Stomach (tissue), 9 donors: ENCODE measurements around the gene GCH1. TPM values are rescaled to one million over a fixed set of nuclear protein-coding genes. Genes with fewer than 3 reads are reported as not detected.

Experiments
- DNase-seq, 2 donors: peaks; one replicate each; pipeline versions ENCODE4 v3.0.0 to v3.0.0-alpha.2; 2013 to 2019
- H3K27ac ChIP-seq, 5 donors: fragments of 200-600 bp in 4 of 5; sonication (generic) in 4 of 5; one replicate each; pipeline ENCODE4 v1.5.1; 2013 to 2019; ENCODE audit warnings: mild to moderate bottlenecking in 1 of 5, moderate library complexity in 1 of 5
- H3K27me3 ChIP-seq, 3 donors: fragments of 200-600 bp; sonication (generic); one replicate each; pipeline ENCODE4 v1.5.1; 2017 to 2019; ENCODE audit warnings: mixed run types in 1 of 3
- H3K36me3 ChIP-seq, 4 donors: fragments of 200-600 bp; sonication (generic); 1 replicate in 3 of 4; 2 replicates in 1 of 4; pipeline ENCODE4 v1.5.1; 2016 to 2019
- H3K4me1 ChIP-seq, 4 donors: fragments of 200-600 bp; sonication (generic); one replicate each; pipeline ENCODE4 v1.5.1; 2016 to 2019
- H3K4me3 ChIP-seq, 4 donors: fragments of 200-600 bp; sonication (generic) in 3 of 4; one replicate each; pipeline ENCODE4 v1.5.1; 2016 to 2019; ENCODE audit warnings: mild to moderate bottlenecking in 1 of 4
- H3K9me3 ChIP-seq, 4 donors: fragments of 200-600 bp; sonication (generic); one replicate each; pipeline ENCODE4 v1.5.1; 2016 to 2019
- EP300 ChIP-seq: sonication (generic); formaldehyde crosslinking; IDR thresholded peaks from one replicate; pipeline ENCODE4 v1.6.1; 2017; ENCODE audit warnings: antibody characterized with exemption
- POLR2A ChIP-seq, 4 donors: fragments of 450-650 bp; IDR thresholded peaks; one replicate each; pipeline ENCODE4 v1.6.1; 2016; ENCODE audit warnings: antibody characterized with exemption in 4 of 4, control low read depth in 2 of 4, mild to moderate bottlenecking in 1 of 4, moderate library complexity in 1 of 4
- POLR2AphosphoS5 ChIP-seq, 3 donors: sonication (generic); formaldehyde crosslinking; IDR thresholded peaks; one replicate each; pipeline ENCODE4 v1.6.1; 2016; ENCODE audit warnings: antibody characterized with exemption in 3 of 3
- WGBS, 5 donors: extraction: QIAGEN DNeasy Blood & Tissue Kit in 3 of 5; methylation state at CpG; one replicate each; pipeline versions ENCODE4 v1.1.5 to v1.1.7; 2013 to 2018; 5-methylcytosine and 5-hydroxymethylcytosine counted together
- intact Hi-C: fragments of 100-400 bp; cut with DNase I; formaldehyde crosslinking; loops from one replicate; pipeline ENCODE4 v1.15.1; 2023; ENCODE audit warnings: low total_unique reads
- polyA plus RNA-seq, 3 donors: library from polyadenylated mRNA; stranded (reverse); fragments of 200-250 nt; gene quantifications; one replicate each; pipeline ENCODE4 v1.2.3, GENCODE V29; 2013
- total RNA-seq, 5 donors: library from RNA; depleted of rRNA; stranded (reverse); fragments of >200 nt; gene quantifications; one replicate each; pipeline versions ENCODE4 v1.1.0 to v1.2.3, GENCODE V29; 2014 to 2016
- TF ChIP-seq, protein P1 (sequence below), 7 experiments: fragments of 450-650 bp in 4 of 7; fragments of 200-600 bp in 3 of 7; sonication (generic) in 3 of 7; IDR thresholded peaks; one replicate each; pipeline ENCODE4 v1.5.1; 2016 to 2019; ENCODE audit warnings: antibody characterized with exemption in 7 of 7, control low read depth in 2 of 7, mild to moderate bottlenecking in 1 of 7
- donor health status: healthy with polysubstance abuse.
- donor health status: Bipolar disorder and iron deficiency.
- donor health status: healthy.

The GCH1 gene
- total and polyA plus RNA-seq, 8 donors: 0.58 to 52.1 (median 10.4) TPM

DNA sequence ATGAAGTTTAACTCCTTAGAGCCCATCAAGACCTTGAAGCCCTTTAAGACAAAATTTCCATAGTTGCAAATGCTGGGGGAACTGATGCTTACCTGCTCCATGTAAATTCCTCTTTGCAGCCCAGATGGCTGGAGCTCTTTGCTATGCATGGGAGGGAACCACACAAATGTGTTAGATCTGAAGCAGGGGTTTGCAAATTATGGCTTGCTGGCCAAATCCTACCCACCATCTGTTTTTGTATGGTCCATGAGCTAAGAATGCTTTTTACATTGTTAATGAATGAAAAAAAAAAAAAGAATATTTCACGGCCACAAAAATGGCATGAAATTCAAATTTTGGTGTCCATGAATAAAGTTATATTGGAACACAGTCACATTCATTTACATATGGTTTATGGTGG is 74.6 kb downstream of the GCH1 start:
- intact Hi-C loops: no loop called here
- H3K27me3 ChIP-seq: no peaks in the 10 kb centered on the region
- no peaks in the 10 kb centered on the region for H3K4me1 ChIP-seq
- no peak overlapping the region for H3K27ac ChIP-seq
- H3K9me3 ChIP-seq: peaks cover 0 to 29% (median 23%) of the 10 kb centered on the region in 4 donors
- no peak for DNase-seq
- no peak overlapping the region for H3K4me3 ChIP-seq
- 88 to 96% (median 95%) methylated on average over 1 of the region's 1 CpG for WGBS, 5 donors
- TF ChIP-seq EP300 (no peak), POLR2AphosphoS5 (IDR thresholded peaks at IDR 0.05) (no peak), POLR2A (IDR thresholded peaks at IDR 0.05) (no peak)
- TF ChIP-seq, protein P1, sequence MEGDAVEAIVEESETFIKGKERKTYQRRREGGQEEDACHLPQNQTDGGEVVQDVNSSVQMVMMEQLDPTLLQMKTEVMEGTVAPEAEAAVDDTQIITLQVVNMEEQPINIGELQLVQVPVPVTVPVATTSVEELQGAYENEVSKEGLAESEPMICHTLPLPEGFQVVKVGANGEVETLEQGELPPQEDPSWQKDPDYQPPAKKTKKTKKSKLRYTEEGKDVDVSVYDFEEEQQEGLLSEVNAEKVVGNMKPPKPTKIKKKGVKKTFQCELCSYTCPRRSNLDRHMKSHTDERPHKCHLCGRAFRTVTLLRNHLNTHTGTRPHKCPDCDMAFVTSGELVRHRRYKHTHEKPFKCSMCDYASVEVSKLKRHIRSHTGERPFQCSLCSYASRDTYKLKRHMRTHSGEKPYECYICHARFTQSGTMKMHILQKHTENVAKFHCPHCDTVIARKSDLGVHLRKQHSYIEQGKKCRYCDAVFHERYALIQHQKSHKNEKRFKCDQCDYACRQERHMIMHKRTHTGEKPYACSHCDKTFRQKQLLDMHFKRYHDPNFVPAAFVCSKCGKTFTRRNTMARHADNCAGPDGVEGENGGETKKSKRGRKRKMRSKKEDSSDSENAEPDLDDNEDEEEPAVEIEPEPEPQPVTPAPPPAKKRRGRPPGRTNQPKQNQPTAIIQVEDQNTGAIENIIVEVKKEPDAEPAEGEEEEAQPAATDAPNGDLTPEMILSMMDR (IDR thresholded peaks at IDR 0.05): no peak
- H3K36me3 ChIP-seq: no peaks in the 10 kb centered on the region

DNA sequence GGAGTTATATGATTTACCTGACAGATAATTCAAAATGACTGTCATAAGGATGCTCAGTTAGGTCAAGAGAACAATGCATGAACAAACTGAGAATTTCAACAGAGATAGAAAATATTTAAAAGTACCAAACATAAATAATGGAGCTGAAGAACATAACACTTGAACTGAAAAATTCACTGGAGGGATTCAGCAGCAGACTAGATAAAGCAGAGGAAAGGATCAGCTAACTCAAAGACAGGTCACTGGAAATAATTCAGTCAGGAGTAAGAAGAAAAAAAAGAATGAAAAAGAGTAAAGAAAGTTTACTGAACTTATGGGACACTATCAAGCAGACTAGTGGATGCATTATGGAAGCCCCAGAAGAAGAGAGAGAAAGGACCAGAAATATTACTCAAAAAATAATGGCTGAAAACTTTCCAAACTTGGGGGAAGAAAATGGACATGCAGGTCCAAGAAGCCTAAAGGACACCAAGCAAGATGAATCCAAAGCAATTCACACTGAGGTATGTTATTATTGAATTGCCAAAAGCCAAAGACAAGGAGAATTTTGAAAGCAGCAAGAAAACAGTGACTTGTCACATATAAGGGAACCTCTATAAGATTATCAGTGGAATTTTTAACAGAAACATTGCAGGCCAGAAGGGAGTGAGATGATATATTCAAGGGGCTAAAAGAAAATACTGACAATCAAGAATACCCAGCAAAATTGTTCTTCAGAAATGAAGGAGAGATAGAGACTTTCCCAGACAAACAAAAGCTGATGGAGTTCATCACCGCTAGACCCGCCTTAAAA is 78.7 kb downstream of the GCH1 start:
- 97 to 100% (median 99%) methylated on average over 2 of the region's 2 CpGs for WGBS, 5 donors
- no peaks in the 10 kb centered on the region for H3K27me3 ChIP-seq
- intact Hi-C loops: no loop called here
- H3K4me1 ChIP-seq: peaks cover 0 to 2% (median 0%) of the 10 kb centered on the region in 4 donors
- H3K9me3 ChIP-seq: peaks cover 0 to 32% (median 25%) of the 10 kb centered on the region in 4 donors
- DNase-seq: no peak
- no peak overlapping the region for H3K27ac ChIP-seq
- TF ChIP-seq, protein P1 (IDR thresholded peaks at IDR 0.05): no peak
- TF ChIP-seq EP300 (no peak), POLR2A (IDR thresholded peaks at IDR 0.05) (no peak), POLR2AphosphoS5 (IDR thresholded peaks at IDR 0.05) (no peak)
- H3K36me3 ChIP-seq: no peaks in the 10 kb centered on the region
- H3K4me3 ChIP-seq: no peak overlapping the region

DNA sequence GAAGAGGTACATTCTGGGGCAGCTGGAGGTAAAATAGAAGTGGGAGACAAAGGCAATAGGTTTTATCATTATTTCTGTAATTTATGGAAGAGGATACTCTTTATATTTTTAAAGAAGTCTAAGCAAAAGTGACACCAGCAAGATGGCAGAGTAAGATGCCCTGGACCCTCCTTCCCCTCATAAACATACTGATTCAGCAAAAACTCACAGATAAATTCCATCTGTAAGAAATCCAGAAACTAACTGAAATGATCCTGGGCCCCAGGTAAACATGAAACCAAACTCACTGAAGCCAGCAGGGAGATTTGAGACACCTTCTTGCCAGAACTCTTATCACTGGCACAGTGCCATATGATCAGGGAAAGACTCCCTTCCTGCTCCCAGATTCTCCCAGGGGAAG is 79.9 kb downstream of the GCH1 start:
- no peaks in the 10 kb centered on the region for H3K36me3 ChIP-seq
- TF ChIP-seq POLR2A (IDR thresholded peaks at IDR 0.05): no peak
- TF ChIP-seq, protein P1 (IDR thresholded peaks at IDR 0.05): no peak
- no peak for TF ChIP-seq EP300
- peaks cover 0 to 4% (median 0%) of the 10 kb centered on the region in 4 donors for H3K4me1 ChIP-seq
- no peak overlapping the region for H3K4me3 ChIP-seq
- intact Hi-C loops: no loop called here
- peaks cover 0 to 32% (median 25%) of the 10 kb centered on the region in 4 donors for H3K9me3 ChIP-seq
- no peak overlapping the region for H3K27ac ChIP-seq
- no peak for DNase-seq
- no peaks in the 10 kb centered on the region for H3K27me3 ChIP-seq

DNA sequence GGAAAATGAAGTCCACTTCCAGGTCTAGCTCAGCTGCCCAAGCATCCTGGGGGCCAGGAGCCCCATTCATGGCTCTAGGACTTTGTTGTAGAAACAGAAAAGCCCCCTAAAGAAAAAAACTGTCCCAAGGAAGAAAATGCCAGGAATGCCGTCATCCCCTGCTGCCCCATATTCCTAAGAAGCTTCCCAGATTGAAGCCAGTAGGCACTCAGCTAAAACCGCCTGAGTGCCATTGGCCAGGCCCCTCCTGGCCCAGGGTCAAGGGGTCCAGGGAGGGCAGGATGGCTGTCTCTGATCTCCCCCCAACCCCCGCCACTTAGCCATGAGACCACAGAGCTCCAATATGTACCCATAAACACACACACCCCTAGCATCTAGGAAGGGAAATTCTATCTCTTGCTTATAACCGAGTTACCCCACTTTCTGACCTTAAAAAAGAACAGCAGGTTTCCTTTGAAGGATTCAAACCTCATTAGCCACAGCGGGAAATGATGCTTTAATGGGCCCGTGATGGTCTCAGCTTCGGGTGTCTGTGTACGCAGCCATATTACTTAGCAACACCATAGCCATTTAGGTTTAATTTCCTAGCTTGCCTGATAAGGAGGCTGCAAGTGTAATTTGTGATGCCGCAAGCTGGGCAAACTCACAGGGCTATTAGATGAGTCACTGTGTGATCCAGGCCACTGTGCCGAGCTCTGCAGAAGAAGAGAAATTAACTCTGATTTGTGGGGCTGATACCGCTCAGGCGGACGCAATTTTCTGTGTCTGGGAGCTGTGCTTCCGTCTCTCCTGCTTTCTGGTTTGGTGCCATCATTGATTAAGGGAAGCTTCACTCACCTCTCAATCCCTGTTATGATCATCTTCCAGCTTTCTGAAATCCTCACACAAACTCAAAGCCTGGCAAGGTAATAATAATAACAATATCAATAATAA is 84.2 kb downstream of the GCH1 start:
- Histone ChIP-seq H3K4me3 (no peak overlapping the region), H3K9me3 (peaks cover 0 to 7% (median 6%) of the 10 kb centered on the region in 4 donors), H3K27ac (no peak overlapping the region), H3K4me1 (peaks cover 0 to 4% (median 0%) of the 10 kb centered on the region in 4 donors), H3K27me3 (no peaks in the 10 kb centered on the region), H3K36me3 (no peaks in the 10 kb centered on the region)
- DNase-seq: peak in 1 of 2 donors; percentile 80
- TF ChIP-seq POLR2A (IDR thresholded peaks at IDR 0.05): no peak
- no peak for TF ChIP-seq POLR2AphosphoS5 (IDR thresholded peaks at IDR 0.05)
- TF ChIP-seq EP300: no peak
- TF ChIP-seq, protein P1 (IDR thresholded peaks at IDR 0.05): no peak
- intact Hi-C loops: no loop called here
- 43 to 52% (median 48%) methylated on average over 14 of the region's 14 CpGs for WGBS, 5 donors
